HG02981 (cell line): ENCODE results near the gene LRR1.
"Not testable (repeated sequence)": the region's sequence is repeated elsewhere in the genome, so short reads cannot be mapped to it uniquely, and the experiment has no call there.

ENCODE experiments used
- ATAC-seq: cut with Tn5 transposase; IDR thresholded peaks from one replicate; pipeline ENCODE4 v1.9.1; 2021; ENCODE audit warnings: mild to moderate bottlenecking, moderate library complexity; ENCODE audit not compliant: unreplicated experiment

The LRR1 gene

GRCh38 chr14:49598485-49599300 is at the start of gene LRR1:
TSS of gene LRR1 (plus strand) at chr14:49598940. CDS start at chr14:49599021, 81 bp downstream.
- peak; percentile 49 for ATAC-seq

- no peak for ATAC-seq
These were observed 49.3 kb upstream of the LRR1 start for GRCh38 chr14:49549446-49549845.

- ATAC-seq = no peak
These were observed 48.9 kb upstream of the LRR1 start for GRCh38 chr14:49549881-49550280.

- no peak for ATAC-seq
These were observed 48.2 kb upstream of the LRR1 start for GRCh38 chr14:49550286-49551184.

- ATAC-seq = no peak
These were observed 47.2 kb upstream of the LRR1 start for GRCh38 chr14:49551569-49551968.

GRCh38 chr14:49553106-49553505 is 45.6 kb upstream of the LRR1 start:
- ATAC-seq = no peak

GRCh38 chr14:49553892-49554291 is 44.8 kb upstream of the LRR1 start:
- no peak for ATAC-seq

GRCh38 chr14:49559979-49560768 is 38.6 kb upstream of the LRR1 start:
- ATAC-seq = no peak

- ATAC-seq = no peak
These were observed 32.0 kb upstream of the LRR1 start for GRCh38 chr14:49566714-49567113.

- no peak for ATAC-seq
These were observed 29.5 kb upstream of the LRR1 start for GRCh38 chr14:49569281-49569680.

GRCh38 chr14:49574038-49574437 is 24.7 kb upstream of the LRR1 start:
- ATAC-seq = no peak

- no peak for ATAC-seq
These were observed 20.6 kb upstream of the LRR1 start for GRCh38 chr14:49578141-49578540.

- ATAC-seq = no peak
These were observed 18.9 kb upstream of the LRR1 start for GRCh38 chr14:49579841-49580240.

- no peak for ATAC-seq
These were observed 17.3 kb upstream of the LRR1 start for GRCh38 chr14:49581209-49582112.

GRCh38 chr14:49582113-49582977 is 16.4 kb upstream of the LRR1 start:
- ATAC-seq = no peak

GRCh38 chr14:49583629-49584028 is 15.1 kb upstream of the LRR1 start:
- no peak for ATAC-seq

- ATAC-seq = no peak
These were observed 14.7 kb upstream of the LRR1 start for GRCh38 chr14:49584058-49584457.

- not testable (repeated sequence) for ATAC-seq
These were observed 13.6 kb upstream of the LRR1 start for GRCh38 chr14:49584981-49585640.
